ENCODE data around the gene STRAP. TPM values are rescaled to one million over a fixed set of nuclear protein-coding genes. Genes with fewer than 3 reads are reported as not detected.

Gene STRAP
- total RNA-seq, 4 donors from 2014 or later = 36.1 to 62.7 (median 45.1) TPM

GRCh38 chr12:15892645-15893259 is 10.6 kb downstream of the STRAP start:
- Histone ChIP-seq H3K27ac (no peak overlapping the region), H3K4me1 (peaks cover 0 to 16% (median 0%) of the 10 kb centered on the region in 4 donors), H3K36me3 (peaks cover 0 to 46% (median 0%) of the 10 kb centered on the region in 3 donors), H3K4me3 (no peak overlapping the region), H3K9me3 (no peaks in the 10 kb centered on the region), H3K27me3 (no peaks in the 10 kb centered on the region)
- DNase-seq (ENCODE audit: low spot score in 2 of 2) = no peak
- no peak for TF ChIP-seq CTCF (IDR thresholded peaks at IDR 0.05)
- no peak for TF ChIP-seq POLR2A (IDR thresholded peaks at IDR 0.05)
- TF ChIP-seq EP300 (IDR thresholded peaks at IDR 0.05) = no peak
- 88 to 92% methylated on average over 5 of the region's 5 CpGs for WGBS, 2 donors

- 78% methylated on average over 3 of the region's 3 CpGs for WGBS, 2 donors
These were observed 11.1 kb downstream of the STRAP start for GRCh38 chr12:15893260-15893659.

GRCh38 chr12:15896867-15897266 is 14.7 kb downstream of the STRAP start:
- WGBS, 2 donors = 84 to 88% methylated on average over 1 of the region's 1 CpG
- no peak for DNase-seq (ENCODE audit: low spot score in 2 of 2)
- H3K4me3 ChIP-seq = no peak overlapping the region
- no peak for TF ChIP-seq EP300 (IDR thresholded peaks at IDR 0.05)
- no peak for TF ChIP-seq POLR2A (IDR thresholded peaks at IDR 0.05)
- TF ChIP-seq CTCF (IDR thresholded peaks at IDR 0.05) = no peak
- H3K27ac ChIP-seq = no peak overlapping the region
- H3K36me3 ChIP-seq = peaks cover 0 to 55% (median 0%) of the 10 kb centered on the region in 3 donors
- H3K9me3 ChIP-seq = no peaks in the 10 kb centered on the region
- no peaks in the 10 kb centered on the region for H3K27me3 ChIP-seq
- peaks cover 0 to 14% (median 0%) of the 10 kb centered on the region in 4 donors for H3K4me1 ChIP-seq

More at GRCh38 chr12:15893260-15893659, 11.1 kb downstream of the STRAP start:
- Histone ChIP-seq H3K4me1 (peaks cover 0 to 16% (median 0%) of the 10 kb centered on the region in 4 donors), H3K36me3 (peaks cover 0 to 51% (median 0%) of the 10 kb centered on the region in 3 donors), H3K27me3 (no peaks in the 10 kb centered on the region), H3K4me3 (no peak overlapping the region), H3K27ac (no peak overlapping the region), H3K9me3 (no peaks in the 10 kb centered on the region)
- no peak for DNase-seq (ENCODE audit: low spot score in 2 of 2)
- TF ChIP-seq CTCF (IDR thresholded peaks at IDR 0.05) (no peak), EP300 (IDR thresholded peaks at IDR 0.05) (no peak), POLR2A (IDR thresholded peaks at IDR 0.05) (no peak)

GRCh38 chr12:15897433-15897832 is 15.2 kb downstream of the STRAP start:
- DNase-seq (ENCODE audit: low spot score in 2 of 2) = no peak
- Histone ChIP-seq H3K27me3 (no peaks in the 10 kb centered on the region), H3K27ac (no peak overlapping the region), H3K36me3 (peaks cover 0 to 60% (median 0%) of the 10 kb centered on the region in 3 donors), H3K4me1 (peaks cover 0 to 14% (median 0%) of the 10 kb centered on the region in 4 donors), H3K9me3 (no peaks in the 10 kb centered on the region), H3K4me3 (no peak overlapping the region)
- TF ChIP-seq CTCF (IDR thresholded peaks at IDR 0.05) (no peak), POLR2A (IDR thresholded peaks at IDR 0.05) (no peak), EP300 (IDR thresholded peaks at IDR 0.05) (no peak)
- 72 to 76% methylated on average over 2 of the region's 2 CpGs for WGBS, 2 donors

GRCh38 chr12:15899282-15899870 is 17.2 kb downstream of the STRAP start:
- H3K4me3 ChIP-seq = no peak overlapping the region
- no peak for DNase-seq (ENCODE audit: low spot score in 2 of 2)
- no peaks in the 10 kb centered on the region for H3K9me3 ChIP-seq
- peaks cover 0 to 14% (median 0%) of the 10 kb centered on the region in 4 donors for H3K4me1 ChIP-seq
- no peaks in the 10 kb centered on the region for H3K27me3 ChIP-seq
- no peak overlapping the region for H3K27ac ChIP-seq
- peaks cover 0 to 74% (median 0%) of the 10 kb centered on the region in 3 donors for H3K36me3 ChIP-seq
- TF ChIP-seq CTCF (IDR thresholded peaks at IDR 0.05) (peak; percentile 45 to 68 (median 60)), EP300 (IDR thresholded peaks at IDR 0.05) (no peak), POLR2A (IDR thresholded peaks at IDR 0.05) (no peak)

Measured in tibial nerve (tissue), 4 donors.